BJ (cell line): ENCODE data around the gene SCAMP1. TPM values are rescaled to one million over a fixed set of nuclear protein-coding genes. Genes with fewer than 3 reads are reported as not detected.

Source experiments
- CTCF ChIA-PET: fragments of 350-600 bp; formaldehyde crosslinking; extraction: SDS; loops from one replicate; lab custom pipeline; 2021; ENCODE audit warnings: antibody characterized with exemption, inconsistent platforms; lab: Yijun Ruan, JAX
- POLR2A ChIA-PET: fragments of 300-600 bp; sonication (Branson Sonifier 250); formaldehyde crosslinking; extraction: SDS; loops from one replicate; lab custom pipeline; 2021; ENCODE audit warnings: antibody characterized with exemption; lab: Charles Lee
- DNase-seq: peaks from one replicate; pipeline ENCODE4 v3.0.0-alpha.2; 2011; ENCODE audit warnings: low read depth
- H3K27me3 ChIP-seq: 2 replicates; pipeline ENCODE4 v1.6.0; 2011; ENCODE audit warnings: low read length; ENCODE audit not compliant: control insufficient read depth, insufficient read depth
- H3K36me3 ChIP-seq: 2 replicates; pipeline ENCODE4 v1.5.1; 2011; ENCODE audit warnings: low read length; ENCODE audit not compliant: control insufficient read depth, insufficient read depth
- H3K4me3 ChIP-seq: 2 replicates; pipeline ENCODE4 v1.5.1; 2011; ENCODE audit warnings: low read depth, mild to moderate bottlenecking, control low read depth, low read length
- CTCF ChIP-seq: IDR thresholded peaks from 2 replicates; pipeline ENCODE4 v1.5.1; 2011; ENCODE audit warnings: low read depth, mild to moderate bottlenecking, control low read depth, inconsistent platforms, low read length, moderate library complexity; ENCODE audit not compliant: insufficient read depth
- polyA plus RNA-seq: library from polyadenylated mRNA; depleted of rRNA; stranded (reverse); fragments of >200 nt; gene quantifications from 2 replicates; pipeline ENCODE4 v1.2.3, GENCODE V29; 2011

SCAMP1 gene
- polyA plus RNA-seq, 1 experiment: 26.6 TPM

GRCh38 chr5:78509884-78510769 lies 149.7 kb downstream of the SCAMP1 start:
- DNase-seq: no peak
- peak overlapping the region; percentile 23 for H3K4me3 ChIP-seq
- TF ChIP-seq CTCF: peak; percentile 24
- no peaks in the 10 kb centered on the region for H3K27me3 ChIP-seq
- no peaks in the 10 kb centered on the region for H3K36me3 ChIP-seq
- ChIA-PET POLR2A (interaction anchor here (0.7 kb wide), 1 partner anchor 217 kb away, joined by 5 read pairs; no protein-coding TSS in a partner anchor), CTCF (interaction anchor here (1.1 to 1.6 kb wide), 2 partner anchors 27 to 42 kb away, joined by 3 to 6 read pairs; no protein-coding TSS in a partner anchor)

DNA sequence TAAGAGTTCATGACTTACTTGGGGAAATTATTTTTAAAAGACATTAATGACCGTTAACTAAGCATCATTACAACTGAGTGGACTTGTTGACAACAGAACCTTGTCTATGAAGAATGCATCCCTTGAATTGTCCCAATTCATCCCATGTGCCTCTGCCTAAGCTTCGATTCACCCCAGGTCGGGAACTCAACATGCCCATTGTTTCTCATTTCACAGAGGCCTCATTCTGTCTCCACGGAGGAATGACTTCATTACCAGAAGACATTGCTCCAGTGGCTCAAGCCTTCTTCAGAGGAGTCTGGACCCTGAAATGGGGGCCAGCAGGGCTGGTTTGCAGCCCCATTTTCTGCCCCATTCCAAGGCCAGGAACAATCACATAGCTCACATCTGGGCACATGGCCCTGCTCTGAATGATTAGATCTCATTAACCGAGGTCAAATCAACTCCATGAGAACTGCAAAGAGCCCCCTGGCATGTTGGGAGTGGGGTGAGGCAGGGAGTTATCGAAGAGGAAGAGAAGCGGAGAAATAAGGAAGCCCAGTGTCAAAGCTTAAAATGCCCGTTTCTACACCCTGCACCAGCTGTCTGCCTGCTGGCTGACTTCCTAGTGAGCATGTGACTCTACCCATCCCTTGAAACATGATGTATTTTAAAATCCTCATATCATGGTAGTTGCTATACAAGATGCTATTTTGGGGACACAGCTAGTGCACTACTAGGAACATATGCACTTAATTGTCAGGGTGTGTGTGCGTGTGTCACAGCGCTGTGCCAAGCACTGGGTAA lies 150.9 kb downstream of the SCAMP1 start:
- Histone ChIP-seq H3K4me3 (no peak overlapping the region), H3K27me3 (no peaks in the 10 kb centered on the region), H3K36me3 (no peaks in the 10 kb centered on the region)
- ChIA-PET POLR2A (no interaction called here), CTCF (interaction anchor here (1.1 to 1.5 kb wide), 2 partner anchors 44 to 454 kb away, joined by 3 read pairs; no protein-coding TSS in a partner anchor)
- DNase-seq: no peak
- TF ChIP-seq CTCF: no peak

- no peak for DNase-seq
- ChIA-PET CTCF (interaction anchor here (1.5 kb wide), 1 partner anchor 452 kb away, joined by 3 read pairs; no protein-coding TSS in a partner anchor), POLR2A (no interaction called here)
- Histone ChIP-seq H3K36me3 (no peaks in the 10 kb centered on the region), H3K27me3 (no peaks in the 10 kb centered on the region), H3K4me3 (no peak overlapping the region)
- no peak for TF ChIP-seq CTCF
Observed at GRCh38 chr5:78512435-78512834, 152.0 kb downstream of the SCAMP1 start.

DNA sequence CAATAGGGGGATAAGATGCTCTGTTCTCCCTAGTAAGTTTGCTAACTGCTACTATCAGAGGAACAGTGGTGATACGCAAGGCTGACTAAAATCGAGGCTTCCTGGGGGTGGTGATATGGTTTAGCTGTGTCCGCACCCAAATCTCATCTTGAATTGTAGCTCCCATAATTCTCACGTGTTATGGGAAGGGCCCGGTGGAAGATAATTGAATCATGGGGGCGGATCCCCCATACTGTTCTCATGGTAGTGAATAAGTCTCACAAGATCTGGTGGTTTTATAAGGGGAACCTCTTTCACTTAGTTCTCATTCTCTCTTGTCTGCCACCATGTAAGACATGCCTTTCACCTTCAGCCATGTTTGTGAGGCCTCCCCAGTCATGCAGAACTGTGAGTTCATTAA lies 153.0 kb downstream of the SCAMP1 start:
- no peaks in the 10 kb centered on the region for H3K27me3 ChIP-seq
- no peak overlapping the region for H3K4me3 ChIP-seq
- no peak for TF ChIP-seq CTCF
- no peak for DNase-seq
- CTCF ChIA-PET: no interaction called here
- no peaks in the 10 kb centered on the region for H3K36me3 ChIP-seq
- POLR2A ChIA-PET: no interaction called here
